ENCODE data around the gene SLC38A9. TPM values are rescaled to one million over a fixed set of nuclear protein-coding genes. Genes with fewer than 3 reads are reported as not detected.

SLC38A9 gene
- total and polyA plus RNA-seq, 11 donors: 3.9 to 13.5 (median 6.9) TPM

DNA sequence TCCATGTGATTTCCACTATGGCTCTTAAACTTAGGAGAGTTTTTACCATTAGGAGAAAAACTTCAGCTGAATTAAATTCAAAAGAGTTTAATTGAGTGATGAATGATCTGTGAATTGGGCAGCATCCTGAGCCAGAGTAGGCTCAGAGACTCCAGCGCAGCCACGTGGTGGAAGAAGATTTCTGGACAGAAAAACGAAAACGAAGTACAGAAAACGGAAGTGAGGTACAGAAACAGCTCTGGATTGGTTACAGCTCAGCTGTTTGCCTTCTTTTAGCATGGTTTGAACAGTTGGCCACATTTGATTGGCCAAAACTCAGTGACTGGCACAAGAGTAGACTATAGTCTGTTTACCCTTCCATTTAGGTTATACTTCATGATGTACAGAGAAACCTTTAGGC is 108.2 kb downstream of the SLC38A9 start:
- intact Hi-C loops (cut with DNase I): loop anchor here in 7 of 10 donors (5.0 to 10.0 kb wide), 7 partner anchors 33 to 179 kb away; partner anchors contain the start of gene PLPP1 (in 2 of the 7)
- TF ChIP-seq, protein P1, sequence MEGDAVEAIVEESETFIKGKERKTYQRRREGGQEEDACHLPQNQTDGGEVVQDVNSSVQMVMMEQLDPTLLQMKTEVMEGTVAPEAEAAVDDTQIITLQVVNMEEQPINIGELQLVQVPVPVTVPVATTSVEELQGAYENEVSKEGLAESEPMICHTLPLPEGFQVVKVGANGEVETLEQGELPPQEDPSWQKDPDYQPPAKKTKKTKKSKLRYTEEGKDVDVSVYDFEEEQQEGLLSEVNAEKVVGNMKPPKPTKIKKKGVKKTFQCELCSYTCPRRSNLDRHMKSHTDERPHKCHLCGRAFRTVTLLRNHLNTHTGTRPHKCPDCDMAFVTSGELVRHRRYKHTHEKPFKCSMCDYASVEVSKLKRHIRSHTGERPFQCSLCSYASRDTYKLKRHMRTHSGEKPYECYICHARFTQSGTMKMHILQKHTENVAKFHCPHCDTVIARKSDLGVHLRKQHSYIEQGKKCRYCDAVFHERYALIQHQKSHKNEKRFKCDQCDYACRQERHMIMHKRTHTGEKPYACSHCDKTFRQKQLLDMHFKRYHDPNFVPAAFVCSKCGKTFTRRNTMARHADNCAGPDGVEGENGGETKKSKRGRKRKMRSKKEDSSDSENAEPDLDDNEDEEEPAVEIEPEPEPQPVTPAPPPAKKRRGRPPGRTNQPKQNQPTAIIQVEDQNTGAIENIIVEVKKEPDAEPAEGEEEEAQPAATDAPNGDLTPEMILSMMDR (IDR thresholded peaks at IDR 0.05): peak in 3 of 12 donors; percentile 18 to 36 (median 35)
- TF ChIP-seq POLR2A (IDR thresholded peaks at IDR 0.05): no peak
- DNase-seq: no peak

DNA sequence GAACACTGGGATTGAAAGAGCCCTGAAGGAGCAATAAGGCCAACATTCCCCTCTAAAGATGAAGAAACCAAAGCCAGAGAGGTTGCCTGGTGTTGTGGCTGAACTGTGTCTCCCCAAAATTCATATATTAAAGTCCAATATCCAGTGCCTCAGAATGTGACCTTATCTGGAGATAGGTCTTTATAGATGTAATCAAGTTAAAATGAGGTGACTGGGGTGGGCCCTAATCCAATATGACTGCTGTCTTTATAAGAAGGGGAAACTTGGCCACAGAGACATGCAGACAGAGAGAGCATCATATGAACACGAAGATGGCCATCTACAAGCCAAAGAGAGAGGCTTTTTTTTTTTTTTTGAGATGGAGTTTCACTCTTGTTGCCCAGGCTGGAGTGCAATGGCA is 110.5 kb downstream of the SLC38A9 start:
- no peaks in the 10 kb centered on the region for H3K36me3 ChIP-seq
- 20 to 41% (median 22%) methylated on average over 1 of the region's 1 CpG for WGBS, 4 donors
- peaks cover 22 to 83% (median 78%) of the 10 kb centered on the region in 12 donors for H3K4me1 ChIP-seq
- ATAC-seq: no peak
- peak overlapping the region in 3 of 12 donors; percentile 7 to 40 (median 36) for H3K4me3 ChIP-seq
- no peaks in the 10 kb centered on the region for H3K27me3 ChIP-seq
- TF ChIP-seq, protein P1 (IDR thresholded peaks at IDR 0.05): no peak
- TF ChIP-seq POLR2A (IDR thresholded peaks at IDR 0.05): no peak
- peak overlapping the region; percentile 82 to 99 (median 94) for H3K27ac ChIP-seq
- intact Hi-C loops (cut with DNase I): loop anchor here in 9 of 10 donors (1.0 to 10.0 kb wide), 12 partner anchors 23 to 177 kb away; partner anchors contain the start of gene PLPP1 (in 7 of the 9)
- no peaks in the 10 kb centered on the region for H3K9me3 ChIP-seq
- no peak for DNase-seq

More for the DNA sequence above, 108.2 kb downstream of the SLC38A9 start:
- whole genome bisulfite sequencing, 4 donors: 70 to 77% (median 72%) methylated on average over 5 of the region's 5 CpGs
- Histone ChIP-seq H3K9me3 (no peaks in the 10 kb centered on the region), H3K4me3 (no peak overlapping the region), H3K27ac (peak overlapping the region; percentile 17 to 99 (median 92)), H3K27me3 (no peaks in the 10 kb centered on the region), H3K4me1 (peaks cover 12 to 61% (median 55%) of the 10 kb centered on the region in 12 donors), H3K36me3 (no peaks in the 10 kb centered on the region)
- no peak for ATAC-seq

DNA sequence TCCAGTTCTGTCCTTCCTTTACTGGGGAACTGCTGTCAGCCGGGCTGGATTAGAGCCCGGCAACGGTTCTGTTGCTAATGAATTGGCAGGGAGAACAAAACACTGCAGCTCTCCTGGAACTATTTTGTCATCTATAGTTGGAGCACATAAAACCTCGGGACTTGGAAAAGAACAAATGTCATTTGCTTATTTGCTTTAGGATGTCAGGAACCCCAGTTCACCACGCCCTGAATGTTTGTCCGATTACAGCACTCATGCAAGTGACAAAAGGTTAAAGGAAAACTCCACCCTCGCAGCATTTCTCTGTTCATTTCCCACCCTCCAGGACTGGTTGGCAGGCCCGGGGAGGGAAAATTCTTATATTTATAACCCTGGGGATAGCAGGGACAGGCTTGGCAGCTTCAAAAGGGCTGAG is 110.9 kb downstream of the SLC38A9 start:
- intact Hi-C loops (cut with DNase I): loop anchor here in 9 of 10 donors (1.0 to 10.0 kb wide), 12 partner anchors 22 to 176 kb away; partner anchors contain the start of gene PLPP1 (in 6 of the 9)
- 0 to 6% (median 3%) methylated on average over 8 of the region's 8 CpGs for WGBS, 4 donors
- peaks cover 22 to 85% (median 80%) of the 10 kb centered on the region in 12 donors for H3K4me1 ChIP-seq
- ATAC-seq (peak; percentile 83 to 89 (median 87)), DNase-seq (peak; percentile 83 to 90 (median 87))
- no peaks in the 10 kb centered on the region for H3K9me3 ChIP-seq
- peak overlapping the region in 9 of 12 donors; percentile 24 to 47 (median 39) for H3K4me3 ChIP-seq
- H3K36me3 ChIP-seq: no peaks in the 10 kb centered on the region
- H3K27me3 ChIP-seq: no peaks in the 10 kb centered on the region
- peak overlapping the region; percentile 82 to 99 (median 94) for H3K27ac ChIP-seq
- TF ChIP-seq POLR2A (IDR thresholded peaks at IDR 0.05): peak in 1 of 2 donors; percentile 45
- TF ChIP-seq, protein P1 (IDR thresholded peaks at IDR 0.05): no peak

DNA sequence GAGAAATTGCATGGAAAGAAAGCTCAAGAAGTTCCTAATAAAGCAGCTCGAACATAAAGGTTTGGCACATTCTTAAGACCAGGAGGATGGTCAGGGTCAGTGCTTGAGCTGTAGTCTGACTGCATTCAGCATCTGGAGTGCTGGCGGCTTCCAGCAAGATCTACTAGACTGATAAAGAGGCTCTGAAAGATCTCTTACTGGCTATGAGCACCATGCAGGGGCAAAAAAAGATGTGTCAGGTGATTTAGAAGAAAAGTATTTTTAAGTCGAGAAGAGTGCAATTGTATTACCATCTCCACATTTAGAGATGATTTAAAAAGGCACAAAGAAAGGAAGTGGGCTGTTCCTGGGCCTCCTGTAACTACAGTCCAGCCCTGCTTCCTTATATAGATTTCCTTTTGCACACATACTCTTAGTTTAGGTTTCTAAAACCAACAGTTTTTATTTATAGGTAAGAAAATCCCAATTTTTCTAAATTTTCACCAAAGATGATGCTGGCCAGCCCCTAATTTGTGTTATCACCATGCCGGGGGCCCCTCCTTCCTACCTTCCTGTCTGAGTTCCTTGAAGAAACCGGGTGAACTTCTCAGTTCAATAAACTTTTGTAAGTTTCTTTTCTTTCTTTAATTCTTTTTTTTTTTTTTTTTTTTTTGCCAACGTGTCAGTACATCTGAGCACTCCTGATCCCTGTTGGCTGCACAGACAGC is 111.5 kb downstream of the SLC38A9 start:
- H3K9me3 ChIP-seq: no peaks in the 10 kb centered on the region
- 1 to 7% (median 5%) methylated on average over 6 of the region's 6 CpGs for WGBS, 4 donors
- no peaks in the 10 kb centered on the region for H3K27me3 ChIP-seq
- peak overlapping the region; percentile 82 to 99 (median 94) for H3K27ac ChIP-seq
- DNase-seq (peak in 3 of 5 donors; percentile 41 to 52 (median 52)), ATAC-seq (peak; percentile 9 to 57 (median 28))
- H3K36me3 ChIP-seq: no peaks in the 10 kb centered on the region
- TF ChIP-seq, protein P1 (IDR thresholded peaks at IDR 0.05): no peak
- no peak for TF ChIP-seq POLR2A (IDR thresholded peaks at IDR 0.05)
- H3K4me3 ChIP-seq: peak overlapping the region in 11 of 12 donors; percentile 9 to 47 (median 36)
- intact Hi-C loops (cut with DNase I): loop anchor here in 9 of 10 donors (1.0 to 10.0 kb wide), 14 partner anchors 22 to 176 kb away; partner anchors contain the start of gene PLPP1 (in 6 of the 9)
- H3K4me1 ChIP-seq: peaks cover 22 to 85% (median 80%) of the 10 kb centered on the region in 12 donors

Data from heart left ventricle (tissue), 16 donors.